Activated CD4-positive, alpha-beta T cell treated with anti-CD3 and anti-CD28 coated beads, Interleukin-2, amount 50 U/mL, for 24 hours (primary cell): ENCODE results near the gene MYO1A.
"Not testable (repeated sequence)": the region's sequence is repeated elsewhere in the genome, so short reads cannot be mapped to it uniquely, and the experiment has no call there.

ENCODE experiments used
- DNase-seq, 2 donors: peaks; one replicate each; pipeline ENCODE4 v3.0.0-alpha.2; 2020; ENCODE audit warnings: low read depth in 1 of 2, low spot score in 1 of 2

The MYO1A gene

DNA sequence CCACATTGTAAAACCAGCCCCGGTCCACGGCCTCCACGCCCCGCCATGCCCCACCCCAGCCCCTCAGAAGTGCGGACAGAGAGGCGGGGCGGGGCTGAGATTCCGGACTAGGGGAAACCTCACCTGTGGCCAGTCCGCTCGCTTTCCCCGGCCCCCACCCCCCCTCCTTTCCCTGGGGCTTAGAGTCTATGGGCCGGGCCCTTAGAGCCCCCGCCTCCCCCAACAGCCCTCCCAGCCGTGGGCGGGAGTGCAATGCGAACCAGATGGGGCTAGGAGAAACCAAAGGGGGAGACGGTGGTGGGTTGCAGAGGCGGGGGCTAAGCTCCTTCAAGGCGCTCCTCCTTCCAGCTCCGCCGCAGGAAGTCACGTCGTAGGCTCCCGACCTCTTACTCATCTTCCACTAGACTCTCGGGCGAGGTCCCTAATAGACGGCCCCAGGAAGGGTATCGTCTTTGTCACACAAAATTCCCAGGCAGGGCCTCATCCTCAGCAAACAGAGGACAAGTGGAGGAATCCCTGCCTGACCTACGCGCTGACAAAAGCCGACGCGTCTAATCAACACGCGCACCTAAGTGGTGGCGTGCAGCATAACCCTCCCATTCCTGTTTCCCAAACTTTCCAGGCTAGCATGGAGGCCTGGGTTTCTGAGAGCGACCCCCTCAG, 37.9 kb upstream of the MYO1A start:
- peak; percentile 61 to 78 for DNase-seq

- peak; percentile 90 to 95 for DNase-seq
Observed at GRCh38 chr12:57087010-57087690, 37.2 kb upstream of the MYO1A start.

DNA sequence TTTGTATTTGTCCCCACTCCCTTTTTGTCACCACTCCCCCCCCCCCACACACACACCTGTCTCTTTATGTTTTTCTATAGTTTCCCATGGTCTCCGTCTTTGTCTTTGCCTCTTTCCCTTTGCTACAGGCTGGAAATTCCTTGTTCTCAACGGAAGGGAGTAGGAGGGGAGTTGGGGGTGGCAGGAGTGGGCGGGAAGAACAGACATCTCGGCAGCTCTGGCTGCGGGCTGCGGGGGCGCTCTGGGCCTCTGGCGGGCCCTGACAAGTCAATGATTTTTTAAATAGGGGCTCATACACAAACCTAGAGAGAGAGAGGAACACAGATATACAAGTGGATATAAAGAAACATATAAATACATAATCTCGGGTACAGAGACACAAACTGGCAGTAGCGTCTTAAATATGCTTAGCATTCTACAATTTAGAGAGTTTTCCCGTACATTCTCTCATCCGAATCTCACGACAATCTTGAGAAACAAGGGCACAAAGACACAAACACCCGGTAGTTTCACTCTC, 36.6 kb upstream of the MYO1A start:
- no peak for DNase-seq

DNA sequence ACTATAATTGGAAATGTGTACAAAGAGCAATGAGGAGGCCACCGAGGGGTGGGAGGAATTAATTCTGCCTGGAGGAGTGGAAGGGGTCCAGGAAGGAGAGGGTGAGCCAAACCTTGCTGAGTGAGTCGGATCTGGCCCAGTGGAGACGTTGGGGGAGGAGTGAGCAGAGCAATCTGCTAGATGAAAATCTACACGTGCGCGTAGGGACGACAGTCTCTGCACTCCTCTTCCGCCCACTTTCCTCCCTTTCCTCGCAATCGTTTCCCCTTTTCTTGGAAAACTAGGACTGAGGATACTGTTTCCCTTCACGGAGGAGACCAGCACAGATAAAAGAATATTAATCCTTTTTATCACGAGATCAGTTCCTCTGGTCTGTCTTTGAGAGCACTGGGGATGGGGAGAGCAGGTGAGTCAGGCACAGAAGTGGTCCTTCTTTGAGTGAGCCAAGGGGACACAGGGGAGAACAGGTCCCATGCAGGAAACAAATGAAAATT, 36.1 kb upstream of the MYO1A start:
- DNase-seq: no peak

DNA sequence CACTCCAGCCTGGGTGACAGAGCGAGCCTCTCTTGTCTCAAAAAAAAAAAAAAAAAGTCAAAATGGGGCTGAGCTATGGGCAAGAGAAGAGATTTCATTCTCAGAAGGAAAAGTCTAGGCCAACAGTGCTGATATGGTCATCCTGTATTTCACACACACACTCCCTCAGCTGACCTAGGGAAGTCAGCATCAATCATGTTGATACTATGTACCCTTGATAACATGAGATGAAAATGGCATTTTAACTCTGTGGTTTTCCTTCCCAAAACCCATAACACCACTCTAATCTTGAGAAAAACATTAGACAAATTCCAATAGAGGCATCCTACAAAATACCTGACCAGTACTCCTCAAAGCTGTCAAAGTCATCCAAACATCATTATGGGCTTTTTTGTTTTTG, 30.9 kb upstream of the MYO1A start:
- no peak for DNase-seq

DNA sequence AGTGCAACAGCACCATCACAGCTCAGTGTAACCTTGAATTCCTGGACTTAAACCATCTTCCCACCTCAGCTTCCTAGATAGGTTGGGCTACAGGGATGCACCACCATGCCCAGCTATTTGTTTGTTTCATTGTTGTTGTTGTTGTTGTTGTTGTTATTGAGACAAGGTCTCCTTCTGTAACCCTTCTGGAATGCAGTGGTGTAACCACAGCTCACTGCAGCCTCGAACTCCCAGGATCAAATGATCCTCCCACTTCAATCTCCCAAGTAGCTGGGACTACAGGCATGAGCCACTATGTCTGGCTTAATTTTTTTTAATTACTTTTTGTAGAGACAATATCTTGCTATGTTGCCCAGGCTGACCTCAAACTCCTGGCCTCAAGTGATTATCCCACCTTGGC, 29.9 kb upstream of the MYO1A start:
- no peak for DNase-seq

DNA sequence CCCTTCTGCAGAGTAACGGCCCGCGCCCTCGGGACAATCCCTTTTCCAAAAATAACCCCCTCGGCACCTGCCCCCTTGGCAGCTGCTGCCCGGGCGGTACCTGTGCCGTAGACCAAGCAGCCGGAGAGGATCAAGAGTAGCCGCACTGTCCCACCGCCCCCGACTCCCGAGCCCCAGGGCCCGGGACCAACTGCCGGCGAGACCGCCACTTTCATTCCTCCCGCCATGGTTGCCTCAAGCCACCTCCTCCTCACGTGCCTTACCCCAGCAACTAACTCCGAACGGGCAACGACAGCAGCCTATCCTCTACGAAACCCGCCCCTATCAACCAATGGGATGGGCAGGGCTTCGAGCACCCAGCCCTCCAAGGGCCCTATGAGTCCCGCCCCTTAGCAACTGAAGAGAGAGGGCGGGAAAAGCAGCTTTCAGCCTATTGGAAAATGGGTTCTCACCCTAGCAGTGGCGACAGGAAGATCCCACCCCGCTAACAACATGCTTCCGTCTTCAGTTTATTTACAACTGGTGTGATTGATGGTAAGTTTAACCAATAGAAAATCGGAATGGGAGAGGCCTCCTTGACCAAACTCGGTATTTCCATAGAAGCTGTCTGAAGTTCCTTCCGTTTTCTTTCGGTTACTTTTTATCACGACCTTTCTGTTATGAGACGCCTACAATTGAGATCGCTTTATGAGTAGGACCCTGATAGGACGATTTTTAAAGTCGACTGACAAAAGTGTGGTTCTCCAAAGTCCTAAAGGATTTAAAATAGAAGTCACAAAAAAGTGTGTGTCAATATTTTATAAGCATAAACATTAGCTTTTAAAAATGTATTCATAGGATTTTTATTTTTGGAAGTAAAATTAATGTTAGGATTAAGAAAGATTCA, 28.8 kb upstream of the MYO1A start, which contains the start of gene NEMP1:
TSS of gene NEMP1 (minus strand) at position 273 of the 886 bp plus-strand sequence. CDS start at position 227, 46 bp downstream.
- peak; percentile 71 to 97 for DNase-seq

DNA sequence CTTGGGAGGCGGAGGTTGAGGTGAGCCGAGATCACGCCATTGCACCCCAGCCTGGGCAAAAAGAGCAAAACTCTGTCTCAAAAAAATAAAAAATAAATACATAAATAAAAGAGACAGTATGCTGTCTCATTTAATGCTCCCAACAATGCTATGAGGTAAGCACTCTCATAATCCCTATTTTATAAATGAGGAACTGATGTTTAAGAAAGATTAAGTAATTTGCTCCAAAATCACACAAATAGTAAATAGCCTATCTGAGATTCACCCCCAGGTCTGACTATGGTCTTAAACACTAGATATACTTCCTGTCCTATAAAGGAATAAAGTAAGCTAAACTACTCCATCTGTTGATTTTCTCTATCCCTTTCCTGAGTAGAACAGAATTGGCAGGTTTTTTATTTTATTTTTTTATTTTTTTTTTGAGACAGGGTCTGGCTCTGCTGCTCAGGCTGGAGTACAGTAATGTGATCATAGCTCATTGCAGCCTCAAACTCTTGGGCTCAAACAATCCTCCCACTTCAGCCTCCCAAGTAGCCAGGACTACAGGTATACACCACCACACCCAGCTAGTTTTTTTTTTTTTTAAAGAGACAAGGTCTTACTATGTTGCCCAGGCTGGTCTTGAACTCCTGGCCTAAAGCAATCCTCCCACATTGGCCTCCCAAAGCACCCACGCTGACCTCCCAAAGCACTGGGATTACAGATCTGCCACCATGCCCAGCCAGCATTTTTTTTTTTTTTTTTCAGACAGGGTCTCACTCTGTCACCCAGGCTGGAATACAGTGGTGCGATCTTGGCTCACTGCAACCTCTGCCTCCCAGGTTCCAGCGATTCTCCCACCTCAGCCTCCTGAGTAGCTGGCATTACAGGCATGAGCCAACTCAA, 23.9 kb upstream of the MYO1A start:
- not testable (repeated sequence) for DNase-seq

DNA sequence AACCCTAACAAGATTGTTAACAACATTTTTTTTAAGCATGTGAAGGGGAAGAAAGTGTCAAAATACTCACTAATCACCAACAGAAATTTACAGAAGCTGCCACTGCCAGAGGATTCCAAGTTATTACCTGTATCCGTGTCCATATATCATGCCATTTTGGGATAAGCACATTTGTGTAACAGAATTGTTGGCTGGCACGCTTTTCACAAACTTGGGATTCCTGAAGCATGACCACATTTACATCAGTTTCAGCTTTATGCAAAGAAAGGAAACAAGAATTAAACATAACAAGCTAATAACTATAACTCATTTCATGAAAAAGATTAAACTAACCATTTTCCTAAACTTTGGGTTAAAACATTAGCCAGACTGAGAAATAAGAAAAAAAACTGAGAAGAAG, 22.7 kb upstream of the MYO1A start:
- no peak for DNase-seq

- DNase-seq: peak in 1 of 2 donors; percentile 26
Observed at GRCh38 chr12:57069523-57069922, 19.6 kb upstream of the MYO1A start.

GRCh38 chr12:57066245-57066644, 16.3 kb upstream of the MYO1A start:
- DNase-seq: no peak

- peak in 1 of 2 donors; percentile 67 for DNase-seq
Observed at GRCh38 chr12:57063991-57064685, 14.2 kb upstream of the MYO1A start.

DNA sequence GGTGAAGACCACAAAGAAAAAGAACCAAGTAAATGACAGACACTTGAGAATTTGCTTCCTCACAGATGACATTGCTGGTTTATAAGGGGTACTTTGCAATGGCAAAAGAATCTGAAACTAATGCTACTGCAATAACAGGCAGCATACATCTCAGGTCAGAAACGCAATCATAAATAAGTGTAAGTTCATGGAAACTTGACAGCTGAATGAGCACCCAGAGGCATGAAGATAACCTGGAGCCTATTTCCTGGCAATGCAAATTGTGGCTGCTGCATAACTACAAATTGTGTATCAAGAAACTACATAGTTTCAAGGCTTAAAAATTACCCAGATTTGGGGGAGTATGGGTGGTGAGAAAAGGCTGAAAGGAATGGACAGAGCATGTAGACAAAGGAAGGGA, 8.5 kb upstream of the MYO1A start:
- DNase-seq: no peak

DNA sequence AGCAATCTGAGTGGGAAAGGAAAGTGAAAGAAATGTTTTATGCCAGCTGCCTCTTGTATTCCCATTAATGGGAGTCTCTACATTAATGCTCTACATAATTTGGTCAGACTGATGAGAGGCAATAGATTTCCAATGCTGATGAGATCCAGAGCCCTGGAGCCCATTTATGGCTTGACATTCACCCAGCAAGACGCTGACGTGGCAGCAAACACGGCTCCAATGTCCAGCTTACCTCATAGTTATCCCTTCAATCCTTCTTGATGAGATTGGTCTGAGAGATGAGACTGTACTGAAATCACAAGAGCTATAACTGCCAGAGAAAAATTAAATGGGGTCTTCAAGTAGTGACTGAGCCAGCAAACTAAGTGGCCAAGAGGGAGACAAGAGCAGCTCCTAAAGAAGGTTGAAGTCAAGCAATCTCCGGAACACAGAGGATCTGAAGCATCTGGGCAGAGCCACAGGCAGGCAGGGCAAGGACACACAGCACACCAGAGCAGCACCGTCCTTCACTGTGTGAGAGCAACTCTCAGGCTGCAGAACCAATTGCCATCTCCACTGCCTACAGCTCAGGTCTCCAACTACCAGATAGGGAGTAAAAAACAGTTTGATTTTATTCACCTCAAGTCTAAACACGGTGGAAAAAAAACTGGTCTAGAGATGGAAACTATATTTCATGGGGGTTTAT, 7.3 kb upstream of the MYO1A start:
- no peak for DNase-seq

- DNase-seq: no peak
Observed at GRCh38 chr12:57055824-57056223, 5.9 kb upstream of the MYO1A start.

DNA sequence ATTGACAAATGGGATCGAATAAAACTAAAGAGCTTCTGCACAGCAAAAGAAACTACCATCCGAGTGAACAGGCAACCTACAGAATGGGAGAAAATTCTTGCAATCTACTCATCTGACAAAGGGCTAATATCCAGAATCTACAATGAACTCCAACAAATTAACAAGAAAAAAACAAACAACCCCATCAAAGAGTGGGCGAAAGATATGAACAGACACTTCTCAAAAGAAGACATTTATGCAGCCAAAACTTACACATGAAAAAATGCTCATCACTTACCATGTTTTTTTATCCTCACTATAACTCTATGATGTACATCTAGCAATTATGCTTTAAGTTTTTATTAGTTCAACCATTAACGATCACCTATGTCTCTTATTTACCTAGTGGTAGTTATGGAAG, 4.0 kb upstream of the MYO1A start:
- DNase-seq: not testable (repeated sequence)

DNA sequence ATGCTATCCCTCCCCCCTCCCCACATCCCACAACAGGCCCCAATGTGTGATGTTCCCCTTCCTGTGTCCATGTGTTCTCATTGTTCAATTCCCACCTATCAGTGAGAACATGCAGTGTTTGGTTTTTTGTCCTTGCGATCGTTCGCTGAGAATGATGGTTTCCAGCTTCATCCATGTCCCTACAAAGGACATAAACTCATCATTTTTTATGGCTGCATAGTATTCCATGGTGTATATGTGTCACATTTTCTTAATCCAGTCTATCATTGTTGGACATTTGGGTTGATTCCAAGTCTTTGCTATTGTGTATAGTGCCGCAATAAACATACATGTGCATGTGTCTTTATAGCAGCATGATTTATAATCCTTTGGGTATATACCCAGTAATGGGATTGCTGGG, 3.2 kb upstream of the MYO1A start:
- DNase-seq: not testable (repeated sequence)

- no peak for DNase-seq
Observed at GRCh38 chr12:57051011-57051410, 1.1 kb upstream of the MYO1A start.

GRCh38 chr12:57049119-57049446, 846 bp downstream of the MYO1A start:
- DNase-seq: no peak
